ENCODE data around the gene CDK14.

Gene CDK14

GRCh38 chr7:91201442-91202113 lies 605.5 kb downstream of the CDK14 start:
- Histone ChIP-seq H3K27ac (ENCODE audit: low read depth, low read length) (no peak overlapping the region), H3K4me1 (ENCODE audit: control insufficient read depth, insufficient read depth, low read length, unreplicated experiment) (no peaks in the 10 kb centered on the region), H2AFZ (ENCODE audit: low read length, unreplicated experiment) (no peak overlapping the region), H3K36me3 (ENCODE audit: insufficient read depth, low read length) (0 out of 2 replicates have a peak, but pooled peaks cover under 1% of the 10 kb centered on the region), H3K4me3 (ENCODE audit: low read depth, low read length) (no peak overlapping the region), H3K27me3 (ENCODE audit: insufficient read depth, low read length) (no peaks in the 10 kb centered on the region), H3K79me2 (ENCODE audit: control insufficient read depth, insufficient read depth, low read length, unreplicated experiment) (no peaks in the 10 kb centered on the region)

DNA sequence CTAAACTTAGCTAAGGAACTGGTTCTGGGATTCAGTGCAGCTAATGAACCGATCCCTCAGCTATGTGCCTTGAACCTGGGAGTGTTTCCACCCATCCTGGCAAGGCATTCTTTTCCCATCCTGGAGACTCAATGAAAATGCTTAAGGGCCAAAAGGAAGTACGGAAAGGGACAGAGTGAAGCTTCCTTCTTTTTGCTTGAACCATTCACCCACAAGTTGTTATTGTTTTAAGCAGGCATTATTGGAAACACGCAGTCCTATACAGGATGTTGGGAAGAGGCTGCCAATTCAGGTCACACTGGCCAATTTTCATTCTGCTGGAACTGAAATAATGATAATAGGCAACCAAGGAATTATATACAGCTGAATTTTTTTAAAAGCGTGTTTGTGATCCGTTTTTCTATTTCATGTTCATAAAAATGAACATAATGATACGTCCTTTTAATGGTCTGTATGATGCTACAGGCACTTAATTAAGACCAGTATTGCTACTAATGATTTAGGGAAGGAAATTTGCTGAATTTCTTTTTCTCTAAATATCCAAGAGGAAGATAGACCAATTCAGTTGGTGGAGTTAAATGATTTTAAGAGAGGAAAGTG lies 610.3 kb downstream of the CDK14 start:
- no peaks in the 10 kb centered on the region for H3K27me3 ChIP-seq (ENCODE audit: insufficient read depth, low read length)
- no peaks in the 10 kb centered on the region; the same call in 1 of the 2 replicates for H3K36me3 ChIP-seq (ENCODE audit: insufficient read depth, low read length)
- no peak overlapping the region for H3K27ac ChIP-seq (ENCODE audit: low read depth, low read length)
- H3K4me3 ChIP-seq (ENCODE audit: low read depth, low read length), result no peak overlapping the region
- no peaks in the 10 kb centered on the region for H3K4me1 ChIP-seq (ENCODE audit: control insufficient read depth, insufficient read depth, low read length, unreplicated experiment)
- H2AFZ ChIP-seq (ENCODE audit: low read length, unreplicated experiment), result no peak overlapping the region
- H3K79me2 ChIP-seq (ENCODE audit: control insufficient read depth, insufficient read depth, low read length, unreplicated experiment), result no peaks in the 10 kb centered on the region

- Histone ChIP-seq H3K4me1 (ENCODE audit: control insufficient read depth, insufficient read depth, low read length, unreplicated experiment) (no peaks in the 10 kb centered on the region), H3K27me3 (ENCODE audit: insufficient read depth, low read length) (no peaks in the 10 kb centered on the region), H3K79me2 (ENCODE audit: control insufficient read depth, insufficient read depth, low read length, unreplicated experiment) (no peaks in the 10 kb centered on the region), H2AFZ (ENCODE audit: low read length, unreplicated experiment) (no peak overlapping the region), H3K4me3 (ENCODE audit: low read depth, low read length) (no peak overlapping the region), H3K27ac (ENCODE audit: low read depth, low read length) (no peak overlapping the region), H3K36me3 (ENCODE audit: insufficient read depth, low read length) (no peaks in the 10 kb centered on the region; the same call in 1 of the 2 replicates)
These were observed 616.5 kb downstream of the CDK14 start for GRCh38 chr7:91212582-91212981.

- Histone ChIP-seq H3K4me1 (ENCODE audit: control insufficient read depth, insufficient read depth, low read length, unreplicated experiment) (peaks cover 23% of the 10 kb centered on the region), H3K27ac (ENCODE audit: low read depth, low read length) (no peak overlapping the region), H3K27me3 (ENCODE audit: insufficient read depth, low read length) (no peaks in the 10 kb centered on the region), H3K4me3 (ENCODE audit: low read depth, low read length) (no peak overlapping the region), H3K36me3 (ENCODE audit: insufficient read depth, low read length) (no peaks in the 10 kb centered on the region), H2AFZ (ENCODE audit: low read length, unreplicated experiment) (no peak overlapping the region), H3K79me2 (ENCODE audit: control insufficient read depth, insufficient read depth, low read length, unreplicated experiment) (no peaks in the 10 kb centered on the region)
These were observed 630.3 kb downstream of the CDK14 start for GRCh38 chr7:91226411-91226810.

DNA sequence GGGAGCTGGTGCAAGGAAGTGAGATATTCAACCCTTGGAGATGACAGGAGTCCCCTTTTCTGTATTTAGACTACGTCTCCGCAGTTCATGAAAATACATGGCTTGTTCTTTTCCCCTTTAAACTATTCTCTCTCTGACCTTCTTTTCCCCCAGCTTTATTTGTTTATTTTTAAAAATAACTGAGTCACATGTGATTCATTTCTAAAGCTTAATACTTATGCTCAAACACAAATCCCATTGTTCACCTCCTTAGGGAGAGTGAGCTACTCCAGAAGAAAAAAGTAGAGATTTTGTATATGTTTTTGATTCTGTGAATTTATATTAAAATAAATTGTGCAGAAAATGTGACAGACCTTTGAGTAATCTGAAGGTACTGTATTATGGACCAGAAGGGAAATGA lies 632.2 kb downstream of the CDK14 start:
- Histone ChIP-seq H3K4me1 (ENCODE audit: control insufficient read depth, insufficient read depth, low read length, unreplicated experiment) (peaks cover 23% of the 10 kb centered on the region), H3K27me3 (ENCODE audit: insufficient read depth, low read length) (no peaks in the 10 kb centered on the region), H2AFZ (ENCODE audit: low read length, unreplicated experiment) (no peak overlapping the region), H3K4me3 (ENCODE audit: low read depth, low read length) (peak overlapping the region; percentile 17; the same call in 1 of the 2 replicates), H3K27ac (ENCODE audit: low read depth, low read length) (peak overlapping the region; percentile 41), H3K79me2 (ENCODE audit: control insufficient read depth, insufficient read depth, low read length, unreplicated experiment) (no peaks in the 10 kb centered on the region), H3K36me3 (ENCODE audit: insufficient read depth, low read length) (no peaks in the 10 kb centered on the region)

GRCh38 chr7:91228927-91229558 lies 632.9 kb downstream of the CDK14 start:
- Histone ChIP-seq H2AFZ (ENCODE audit: low read length, unreplicated experiment) (no peak overlapping the region), H3K79me2 (ENCODE audit: control insufficient read depth, insufficient read depth, low read length, unreplicated experiment) (no peaks in the 10 kb centered on the region), H3K36me3 (ENCODE audit: insufficient read depth, low read length) (no peaks in the 10 kb centered on the region), H3K27ac (ENCODE audit: low read depth, low read length) (peak overlapping the region; percentile 41), H3K27me3 (ENCODE audit: insufficient read depth, low read length) (no peaks in the 10 kb centered on the region), H3K4me3 (ENCODE audit: low read depth, low read length) (peak overlapping the region; percentile 17; the same call in 1 of the 2 replicates), H3K4me1 (ENCODE audit: control insufficient read depth, insufficient read depth, low read length, unreplicated experiment) (peaks cover 23% of the 10 kb centered on the region)

DNA sequence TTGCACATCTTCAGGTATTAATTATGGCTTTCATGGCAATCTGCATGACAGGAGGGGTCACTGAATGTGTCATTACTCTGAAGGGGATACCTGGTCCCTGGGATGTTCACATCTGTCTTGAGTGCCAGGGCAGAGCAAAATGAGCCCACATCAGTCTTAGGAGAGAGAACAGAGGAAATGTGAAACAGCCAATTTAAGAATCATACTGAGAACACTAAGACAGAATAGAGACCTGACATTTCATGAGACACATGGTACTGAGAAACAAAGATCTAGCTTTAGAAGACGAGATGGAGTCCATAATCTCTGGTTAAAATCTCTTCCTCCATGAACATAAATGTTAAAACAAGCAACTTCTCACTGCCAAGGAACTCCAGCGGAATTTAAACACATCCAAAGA lies 634.0 kb downstream of the CDK14 start:
- Histone ChIP-seq H3K4me3 (ENCODE audit: low read depth, low read length) (no peak overlapping the region), H3K27ac (ENCODE audit: low read depth, low read length) (no peak overlapping the region), H3K27me3 (ENCODE audit: insufficient read depth, low read length) (no peaks in the 10 kb centered on the region), H3K4me1 (ENCODE audit: control insufficient read depth, insufficient read depth, low read length, unreplicated experiment) (peaks cover 23% of the 10 kb centered on the region), H2AFZ (ENCODE audit: low read length, unreplicated experiment) (no peak overlapping the region), H3K79me2 (ENCODE audit: control insufficient read depth, insufficient read depth, low read length, unreplicated experiment) (no peaks in the 10 kb centered on the region), H3K36me3 (ENCODE audit: insufficient read depth, low read length) (no peaks in the 10 kb centered on the region)

GRCh38 chr7:91230503-91230902 lies 634.4 kb downstream of the CDK14 start:
- Histone ChIP-seq H3K27ac (ENCODE audit: low read depth, low read length) (no peak overlapping the region), H2AFZ (ENCODE audit: low read length, unreplicated experiment) (no peak overlapping the region), H3K4me3 (ENCODE audit: low read depth, low read length) (no peak overlapping the region), H3K4me1 (ENCODE audit: control insufficient read depth, insufficient read depth, low read length, unreplicated experiment) (peaks cover 23% of the 10 kb centered on the region), H3K79me2 (ENCODE audit: control insufficient read depth, insufficient read depth, low read length, unreplicated experiment) (no peaks in the 10 kb centered on the region), H3K36me3 (ENCODE audit: insufficient read depth, low read length) (no peaks in the 10 kb centered on the region), H3K27me3 (ENCODE audit: insufficient read depth, low read length) (no peaks in the 10 kb centered on the region)

- Histone ChIP-seq H2AFZ (ENCODE audit: low read length, unreplicated experiment) (no peak overlapping the region), H3K4me1 (ENCODE audit: control insufficient read depth, insufficient read depth, low read length, unreplicated experiment) (peaks cover 14% of the 10 kb centered on the region), H3K27ac (ENCODE audit: low read depth, low read length) (no peak overlapping the region), H3K36me3 (ENCODE audit: insufficient read depth, low read length) (no peaks in the 10 kb centered on the region), H3K27me3 (ENCODE audit: insufficient read depth, low read length) (no peaks in the 10 kb centered on the region), H3K4me3 (ENCODE audit: low read depth, low read length) (no peak overlapping the region), H3K79me2 (ENCODE audit: control insufficient read depth, insufficient read depth, low read length, unreplicated experiment) (no peaks in the 10 kb centered on the region)
These were observed 637.1 kb downstream of the CDK14 start for GRCh38 chr7:91233212-91233611.

DNA sequence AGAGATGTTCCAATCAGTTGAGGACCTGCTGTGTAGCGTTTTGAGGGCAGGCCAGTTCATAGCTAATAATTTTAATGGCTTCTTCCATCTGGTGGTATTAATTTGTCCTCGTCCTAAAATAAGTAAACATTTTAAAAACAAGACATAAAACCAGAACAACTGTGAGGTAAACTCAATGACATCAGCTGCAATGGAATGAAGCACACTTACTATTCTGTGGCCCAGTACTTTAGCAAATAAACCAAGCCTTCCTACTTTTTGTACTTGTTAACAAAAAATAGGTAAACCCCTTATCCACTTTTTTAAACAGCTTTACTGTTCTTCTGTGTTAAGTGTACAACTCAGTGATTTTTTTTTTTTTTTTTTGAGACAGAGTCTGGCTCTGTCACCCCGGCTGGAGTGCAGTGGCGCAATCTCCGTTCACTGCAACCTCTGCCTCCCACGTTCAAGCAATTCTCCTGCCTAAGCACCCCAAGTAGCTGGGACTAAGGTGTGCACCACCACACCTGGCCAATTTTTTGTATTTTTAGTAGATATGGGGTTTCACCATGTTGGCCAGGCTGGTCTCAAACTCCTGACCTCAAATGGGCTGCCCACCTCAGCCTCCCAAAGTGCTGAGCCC lies 639.2 kb downstream of the CDK14 start:
- Histone ChIP-seq H3K4me1 (ENCODE audit: control insufficient read depth, insufficient read depth, low read length, unreplicated experiment) (peaks cover 16% of the 10 kb centered on the region), H3K36me3 (ENCODE audit: insufficient read depth, low read length) (no peaks in the 10 kb centered on the region), H2AFZ (ENCODE audit: low read length, unreplicated experiment) (no peak overlapping the region), H3K4me3 (ENCODE audit: low read depth, low read length) (no peak overlapping the region), H3K79me2 (ENCODE audit: control insufficient read depth, insufficient read depth, low read length, unreplicated experiment) (no peaks in the 10 kb centered on the region), H3K27me3 (ENCODE audit: insufficient read depth, low read length) (no peaks in the 10 kb centered on the region), H3K27ac (ENCODE audit: low read depth, low read length) (no peak overlapping the region)

All from ACC112 (cell line).